Endothelial cell of umbilical vein (primary cell): Measurements from ENCODE around the gene ALOX15.

ENCODE experiments used
- CTCF ChIP-seq, 2 donors: IDR thresholded peaks; 1 replicate in 1 of 2; 2 replicates in 1 of 2; pipeline ENCODE4 v1.5.1; 2011; ENCODE audit warnings: low read length in 2 of 2, mild to moderate bottlenecking in 2 of 2, moderate library complexity in 2 of 2, control low read depth in 1 of 2, inconsistent platforms in 1 of 2, low read depth in 1 of 2; ENCODE audit not compliant: insufficient read depth in 1 of 2; ENCODE audit errors: extremely low read depth in 1 of 2
- FOS ChIP-seq: IDR thresholded peaks from 2 replicates; pipeline ENCODE4 v1.6.1; 2011; ENCODE audit warnings: mild to moderate bottlenecking, low read length, moderate library complexity, borderline replicate concordance; ENCODE audit not compliant: insufficient read depth

DNA sequence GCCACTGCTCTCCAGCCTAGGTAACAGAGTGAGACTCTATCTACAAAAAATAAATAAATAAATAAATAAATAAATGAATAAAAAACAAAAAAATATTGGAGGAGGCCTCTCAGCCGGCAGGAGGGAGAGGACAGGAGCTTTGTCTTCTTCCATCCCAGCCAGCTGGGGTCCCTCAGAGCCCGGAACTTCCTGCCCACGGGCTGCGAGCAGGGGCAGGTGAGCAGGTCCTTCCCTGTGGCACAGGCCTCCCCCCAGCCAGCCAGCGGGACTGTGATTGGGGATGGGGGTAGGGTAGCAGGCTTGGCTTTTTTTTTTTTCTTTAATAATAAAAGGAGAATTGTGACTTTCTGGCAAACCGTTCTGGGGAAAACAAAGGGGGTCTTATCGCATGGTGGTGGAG is 47.1 kb downstream of the ALOX15 start:
- no peak for TF ChIP-seq CTCF (IDR thresholded peaks at IDR 0.05; ENCODE audit: extremely low read depth in 1 of 2, insufficient read depth in 1 of 2, low read depth in 1 of 2, low read length in 2 of 2)
- TF ChIP-seq FOS: no peak
